NT2/D1 (cell line): ENCODE data around the gene FYB1.

Experiments
- DNase-seq: peaks from one replicate; pipeline ENCODE4 v3.0.0-alpha.2; 2011; ENCODE audit warnings: low read depth, low spot score
- H3K27me3 ChIP-seq: 2 replicates; pipeline ENCODE4 v1.6.0; 2011; ENCODE audit warnings: mild to moderate bottlenecking; ENCODE audit not compliant: insufficient read length, insufficient read depth
- H3K36me3 ChIP-seq: 2 replicates; pipeline ENCODE4 v1.6.1; 2011; ENCODE audit warnings: mild to moderate bottlenecking, low read length, mixed read lengths; ENCODE audit not compliant: insufficient read depth, insufficient read length
- H3K4me1 ChIP-seq: 2 replicates; pipeline ENCODE4 v1.5.1; 2011; ENCODE audit not compliant: insufficient read depth, insufficient read length
- H3K4me3 ChIP-seq: 2 replicates; pipeline ENCODE4 v1.5.1; 2011; ENCODE audit warnings: low read depth; ENCODE audit not compliant: insufficient read length
- H3K9ac ChIP-seq: 2 replicates; pipeline ENCODE4 v1.6.0; 2011; ENCODE audit warnings: low read depth; ENCODE audit not compliant: insufficient read length
- H3K9me3 ChIP-seq: 2 replicates; pipeline ENCODE4 v1.5.1; 2011; ENCODE audit warnings: mild to moderate bottlenecking, low read length; ENCODE audit not compliant: insufficient read depth
- SUZ12 ChIP-seq: IDR thresholded peaks from 2 replicates; pipeline ENCODE4 v1.6.1; 2011; ENCODE audit not compliant: insufficient read length, insufficient read depth; ENCODE audit errors: extremely low read depth
- YY1 ChIP-seq: IDR thresholded peaks from 2 replicates; pipeline ENCODE4 v1.6.1; 2011; ENCODE audit not compliant: insufficient read length, insufficient read depth
- ZNF274 ChIP-seq: IDR thresholded peaks from 2 replicates; pipeline ENCODE4 v1.6.1; 2011; ENCODE audit warnings: mild to moderate bottlenecking, low read depth, low read length

FYB1 gene

DNA sequence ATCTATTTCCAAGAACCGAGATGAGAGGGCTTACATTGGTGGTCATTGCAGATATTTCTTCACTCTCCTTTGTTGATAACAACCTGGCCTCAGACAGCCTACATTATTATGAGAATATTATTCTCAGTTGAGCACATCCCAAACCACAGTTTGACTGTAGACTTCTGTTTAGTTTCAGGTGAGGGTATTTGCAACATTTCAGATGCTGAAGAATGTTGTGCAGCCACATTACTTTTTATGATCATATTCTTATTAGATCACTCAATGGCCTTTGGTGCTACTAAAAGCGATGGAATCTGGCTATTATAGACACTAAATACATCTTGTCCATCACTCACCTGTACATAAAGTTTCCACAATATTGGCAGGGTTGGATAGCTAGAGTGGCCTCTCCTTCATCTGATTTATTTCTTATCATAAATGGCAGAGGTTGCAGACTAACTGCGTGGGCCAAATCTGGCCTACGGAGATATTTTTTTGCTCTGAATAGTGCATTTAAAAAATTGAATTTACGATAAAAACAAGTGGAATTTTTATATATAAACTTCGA is 119.0 kb downstream of the FYB1 start:
- H3K4me1 ChIP-seq: no peaks in the 10 kb centered on the region

DNA sequence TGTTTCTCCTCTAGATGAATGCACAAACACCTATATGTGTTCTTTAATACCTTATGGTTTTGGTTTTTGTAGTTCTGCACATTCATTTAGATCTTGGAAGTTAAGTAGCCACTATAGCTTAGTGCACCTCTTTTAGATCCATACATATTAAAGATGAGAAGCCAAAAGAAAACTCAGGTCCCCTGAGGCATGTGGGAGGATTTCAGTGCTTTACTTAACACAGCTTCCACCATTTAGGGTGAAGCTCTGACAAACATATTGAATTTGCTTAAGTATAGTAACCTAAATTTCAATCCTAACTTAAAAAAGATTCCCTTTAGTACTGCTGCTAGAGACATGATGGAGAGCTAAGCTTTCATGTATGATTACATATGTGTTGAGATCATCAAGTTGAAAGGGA is 119.5 kb downstream of the FYB1 start:
- no peak for TF ChIP-seq ZNF274
- TF ChIP-seq SUZ12: no peak
- TF ChIP-seq YY1: no peak
- no peak for DNase-seq

More for the DNA sequence above, 119.0 kb downstream of the FYB1 start:
- Histone ChIP-seq H3K36me3 (no peaks in the 10 kb centered on the region), H3K27me3 (no peaks in the 10 kb centered on the region), H3K4me3 (no peak overlapping the region), H3K9me3 (no peaks in the 10 kb centered on the region), H3K9ac (no peak overlapping the region)
- no peak for DNase-seq
- TF ChIP-seq SUZ12 (no peak), ZNF274 (no peak), YY1 (no peak)

DNA sequence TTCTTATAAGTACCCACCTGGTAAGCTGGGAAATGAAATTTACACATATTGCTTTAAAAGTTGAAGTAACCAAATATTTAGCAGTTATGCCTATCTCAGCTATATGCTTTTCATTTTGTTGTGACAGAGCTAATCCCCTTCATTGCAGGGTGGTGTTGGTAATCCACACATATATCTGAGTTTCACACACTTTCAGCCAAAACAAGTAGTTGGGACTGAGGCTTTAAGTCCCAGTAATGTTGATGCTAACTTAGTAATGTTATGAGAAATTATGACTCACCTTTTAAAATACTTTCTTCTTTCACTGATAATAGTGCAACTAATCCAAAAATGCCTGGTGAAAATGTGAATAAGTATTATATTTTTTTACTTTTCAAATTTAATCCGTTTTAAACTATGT is 126.0 kb downstream of the FYB1 start:
- TF ChIP-seq SUZ12 (no peak), ZNF274 (no peak), YY1 (no peak)
- Histone ChIP-seq H3K27me3 (no peaks in the 10 kb centered on the region), H3K4me3 (no peak overlapping the region), H3K9ac (no peak overlapping the region), H3K9me3 (no peaks in the 10 kb centered on the region), H3K4me1 (no peaks in the 10 kb centered on the region), H3K36me3 (no peaks in the 10 kb centered on the region)
- no peak for DNase-seq

More for the DNA sequence above, 119.5 kb downstream of the FYB1 start:
- Histone ChIP-seq H3K9ac (no peak overlapping the region), H3K4me1 (no peaks in the 10 kb centered on the region), H3K36me3 (no peaks in the 10 kb centered on the region), H3K9me3 (no peaks in the 10 kb centered on the region), H3K4me3 (no peak overlapping the region), H3K27me3 (no peaks in the 10 kb centered on the region)

DNA sequence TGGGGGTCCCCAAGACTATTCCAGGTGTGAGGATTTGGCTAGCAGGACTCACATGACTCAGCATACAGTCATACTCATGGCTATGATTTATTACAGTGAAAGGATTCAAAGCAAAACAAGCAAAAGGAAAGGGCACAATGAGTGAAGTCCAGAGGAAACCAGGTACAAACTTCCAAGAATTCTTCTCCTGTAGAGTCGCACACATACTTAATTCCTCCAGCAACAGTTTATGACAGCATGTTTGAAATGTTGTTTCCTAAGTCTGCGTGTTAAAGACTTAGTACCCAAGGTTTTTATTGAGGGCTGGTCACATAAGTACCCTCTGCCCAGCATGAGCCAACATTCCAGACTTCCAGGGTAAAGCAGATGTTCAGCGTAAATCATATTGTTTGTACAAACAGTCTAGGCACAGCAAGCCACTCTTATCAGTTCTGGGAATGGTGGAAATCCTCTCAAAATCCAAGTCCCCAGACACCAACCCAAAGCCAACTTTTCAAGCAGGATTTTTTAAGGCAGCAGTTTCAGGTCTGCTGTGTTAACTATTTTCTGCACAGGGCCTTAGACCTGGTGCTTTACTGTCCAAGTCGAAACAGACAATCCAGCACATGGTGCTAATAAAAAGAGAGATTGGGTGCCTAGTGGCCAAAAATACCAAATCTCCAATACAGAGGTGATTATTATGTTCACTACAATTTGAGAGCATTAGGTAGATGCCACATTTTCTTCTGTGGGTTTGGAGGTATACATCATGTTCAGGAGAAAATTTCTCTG is 126.6 kb downstream of the FYB1 start:
- Histone ChIP-seq H3K4me3 (no peak overlapping the region), H3K36me3 (no peaks in the 10 kb centered on the region), H3K4me1 (no peaks in the 10 kb centered on the region), H3K27me3 (no peaks in the 10 kb centered on the region), H3K9me3 (no peaks in the 10 kb centered on the region), H3K9ac (no peak overlapping the region)
- TF ChIP-seq ZNF274 (no peak), YY1 (no peak), SUZ12 (no peak)
- no peak for DNase-seq

DNA sequence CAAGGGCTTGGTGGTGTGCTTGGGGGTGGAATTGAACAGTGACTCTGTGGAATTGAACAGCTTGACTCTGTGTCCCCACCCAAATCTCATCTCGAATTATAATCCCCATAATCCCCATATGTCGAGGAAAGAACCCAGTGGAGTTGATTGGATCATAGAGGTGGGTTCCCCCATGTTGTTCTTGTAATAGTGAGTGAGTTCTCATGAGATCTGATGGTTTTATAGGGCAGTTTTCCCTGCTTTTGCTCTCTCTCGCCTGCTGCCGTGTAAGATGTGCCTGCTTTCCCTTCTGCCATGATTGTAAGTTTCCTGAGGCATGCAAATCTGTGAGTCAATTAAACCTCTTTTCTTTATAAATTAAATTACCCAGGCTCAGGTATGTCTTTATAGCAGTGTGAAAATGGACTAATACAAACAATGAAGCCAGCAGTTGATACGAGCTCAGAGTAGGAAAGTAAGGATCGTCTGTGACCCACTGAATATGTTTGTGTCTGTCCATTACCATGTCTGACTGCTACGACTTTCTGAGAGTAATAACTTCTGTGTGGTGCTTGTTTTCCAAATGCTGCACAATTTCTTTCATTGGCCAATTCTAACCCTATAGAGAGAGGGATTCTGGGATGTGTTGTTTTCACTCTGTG is 127.3 kb downstream of the FYB1 start:
- no peaks in the 10 kb centered on the region for H3K36me3 ChIP-seq
- no peaks in the 10 kb centered on the region for H3K4me1 ChIP-seq
- no peaks in the 10 kb centered on the region for H3K27me3 ChIP-seq
- H3K9ac ChIP-seq: no peak overlapping the region
- no peak for DNase-seq
- TF ChIP-seq YY1: no peak
- no peak for TF ChIP-seq ZNF274
- TF ChIP-seq SUZ12: no peak
- H3K4me3 ChIP-seq: no peak overlapping the region
- no peaks in the 10 kb centered on the region for H3K9me3 ChIP-seq

DNA sequence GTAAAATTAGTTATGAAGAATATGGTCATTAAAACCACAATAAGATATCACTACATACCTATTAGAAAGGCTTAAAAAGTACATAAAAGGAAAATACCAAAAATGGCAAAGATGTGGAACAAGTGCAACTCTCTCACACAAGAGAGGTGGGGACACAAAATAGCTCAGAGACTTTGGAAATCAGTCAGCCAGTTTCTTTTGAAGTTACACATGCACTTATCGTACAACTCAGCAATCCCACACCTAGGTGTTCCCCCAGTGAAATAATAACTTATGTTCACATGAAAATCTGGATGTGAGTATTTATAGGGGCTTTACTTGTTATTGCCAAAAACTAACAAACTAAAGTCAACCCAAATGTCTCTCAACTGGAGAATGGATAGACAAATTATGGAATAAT is 135.4 kb downstream of the FYB1 start:
- no peaks in the 10 kb centered on the region for H3K36me3 ChIP-seq
- no peak for TF ChIP-seq SUZ12
- no peak for TF ChIP-seq YY1
- TF ChIP-seq ZNF274: no peak
- H3K9me3 ChIP-seq: no peaks in the 10 kb centered on the region
- DNase-seq: no peak
- H3K4me1 ChIP-seq: no peaks in the 10 kb centered on the region
- H3K4me3 ChIP-seq: no peak overlapping the region
- H3K27me3 ChIP-seq: no peaks in the 10 kb centered on the region
- no peak overlapping the region for H3K9ac ChIP-seq

DNA sequence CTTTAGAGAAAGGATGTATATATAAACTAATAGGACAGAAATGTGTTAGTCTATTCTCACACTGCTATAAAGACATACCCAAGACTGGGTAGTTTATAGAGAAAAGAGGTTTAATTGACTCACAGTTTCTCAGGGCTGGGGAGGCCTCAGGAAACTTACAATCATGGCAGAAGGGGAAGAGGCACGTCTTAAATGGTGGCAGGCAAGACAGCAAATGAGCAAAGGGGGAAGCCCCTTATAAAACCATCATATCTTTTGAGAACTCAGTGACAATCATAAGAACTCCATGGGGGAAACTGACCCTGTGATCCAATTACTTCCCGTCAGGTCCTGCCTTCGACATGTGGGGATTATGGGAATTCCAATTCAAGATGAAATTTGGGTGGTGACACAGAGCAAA is 136.4 kb downstream of the FYB1 start:
- no peak for TF ChIP-seq YY1
- no peak for TF ChIP-seq ZNF274
- no peak for TF ChIP-seq SUZ12
- no peak overlapping the region for H3K9ac ChIP-seq
- DNase-seq: no peak
- H3K4me3 ChIP-seq: no peak overlapping the region
- H3K27me3 ChIP-seq: no peaks in the 10 kb centered on the region
- no peaks in the 10 kb centered on the region for H3K4me1 ChIP-seq
- H3K36me3 ChIP-seq: no peaks in the 10 kb centered on the region
- no peaks in the 10 kb centered on the region for H3K9me3 ChIP-seq
